GM12878 (cell line): Measurements from ENCODE around the gene HIF1AN. TPM values are rescaled to one million over a fixed set of nuclear protein-coding genes. Genes with fewer than 3 reads are reported as not detected.

ENCODE experiments used
- ATF2 ChIP-seq: IDR thresholded peaks from 2 replicates; pipeline ENCODE4 v1.6.1; 2012; ENCODE audit warnings: low read length, inconsistent platforms
- BACH1 ChIP-seq: fragments of 450-650 bp; IDR thresholded peaks from 2 replicates; pipeline ENCODE4 v1.6.1; 2017; ENCODE audit warnings: mild to moderate bottlenecking, borderline replicate concordance
- BCLAF1 ChIP-seq: fragments of 450-650 bp; IDR thresholded peaks from 2 replicates; pipeline ENCODE4 v1.6.1; 2017; ENCODE audit warnings: antibody characterized with exemption, mild to moderate bottlenecking, moderate library complexity
- BHLHE40 ChIP-seq, 2 experiments: fragments of 450-650 bp in 1 of 2; IDR thresholded peaks; 2 replicates each; pipeline ENCODE4 v1.6.1; 2011 to 2017; ENCODE audit warnings: low read depth in 2 of 2, borderline replicate concordance in 1 of 2, improper control_type of control experiment in 1 of 2, low read length in 1 of 2, mild to moderate bottlenecking in 1 of 2
- CTCF ChIP-seq, 3 experiments: IDR thresholded peaks in 2 of 3; conservative IDR thresholded peaks in 1 of 3; 2 replicates each; pipeline ENCODE4 v1.5.1; 2011; ENCODE audit warnings: low read depth in 3 of 3, low read length in 3 of 3, mild to moderate bottlenecking in 3 of 3, control low read depth in 2 of 3, moderate library complexity in 2 of 3, inconsistent platforms in 1 of 3, mixed read lengths in 1 of 3; ENCODE audit not compliant: control insufficient read depth in 2 of 3, insufficient read depth in 1 of 3; ENCODE audit errors: extremely low read depth in 1 of 3
- polyA plus RNA-seq, 11 experiments: library from polyadenylated mRNA; depleted of rRNA in 4 of 11; unstranded in 6 of 11; stranded (reverse) in 5 of 11; fragments of >200 nt; fragmentation: Nextera tagmentation in 4 of 11; fragmentation: Illumina TruSeq in 1 of 11; extraction: Ambion mirVana in 4 of 11; extraction: Trizol in 1 of 11; gene quantifications; 1 replicate in 1 of 11; 2 replicates in 10 of 11; pipeline versions ENCODE4 v1.2.1 to v1.2.3, GENCODE V29; 2011 to 2016; ENCODE audit warnings: inconsistent platforms in 2 of 11, missing spikeins in 2 of 11, low read depth in 1 of 11
- total RNA-seq, 4 experiments: library from RNA; depleted of rRNA in 3 of 4; stranded (reverse); fragments of >200 nt in 3 of 4; fragmentation: Illumina TruSeq in 1 of 4; extraction: Trizol in 1 of 4; gene quantifications; 2 replicates each; pipeline versions ENCODE4 v1.2.1 to v1.2.3, GENCODE V29; 2013 to 2021

Gene HIF1AN
- total and polyA plus RNA-seq, 10 of the 15 experiments (the other 5 are each of a cell fraction or from before 2014, with no cell fraction given): 1.9 to 37.2 (median 15.2) TPM

- TF ChIP-seq ATF2 (no peak), BACH1 (0 out of 2 replicates have a peak, but pooled peaks have one; percentile 13), BCLAF1 (no peak), CTCF (IDR thresholded peaks at IDR 0.05 in 2 of 3, conservative IDR thresholded peaks at IDR 0.05 in 1 of 3; ENCODE audit: control insufficient read depth in 2 of 3, extremely low read depth in 1 of 3, insufficient read depth in 1 of 3, low read depth in 3 of 3, low read length in 3 of 3) (peak in 2 of 3 experiments; percentile 10 to 17; a peak in 1 of 6 replicates), BHLHE40 (IDR thresholded peaks at IDR 0.05; ENCODE audit: borderline replicate concordance in 1 of 2, low read depth in 2 of 2, low read length in 1 of 2) (peak in 1 of 2 experiments; percentile 21; a peak in 1 of 4 replicates)
- TF ChIP-seq, all 136 proteins: peak for 3
Measured at GRCh38 chr10:100569687-100570481, 34.1 kb downstream of the HIF1AN start (continued).
